Renal cortical epithelial cell (primary cell): ENCODE data around the gene EGF. TPM values are rescaled to one million over a fixed set of nuclear protein-coding genes. Genes with fewer than 3 reads are reported as not detected.
"Not testable (repeated sequence)": the region's sequence is repeated elsewhere in the genome, so short reads cannot be mapped to it uniquely, and the experiment has no call there.

Source experiments
- DNase-seq: peaks from one replicate; pipeline ENCODE4 v3.0.0-alpha.2; 2011; ENCODE audit warnings: low read depth
- total RNA-seq: library from RNA; depleted of rRNA; stranded (reverse); fragments of >200 nt; gene quantifications from 2 replicates; pipeline ENCODE4 v1.2.3, GENCODE V29; 2014

Gene EGF
- total RNA-seq = 0.65 and 1.7 TPM in 2 replicates

GRCh38 chr4:109912706-109913595, at the start of gene EGF:
TSS of gene EGF (plus strand) at chr4:109912883. CDS start at chr4:109913336, 453 bp downstream.
- peak; percentile 86 for DNase-seq

DNA sequence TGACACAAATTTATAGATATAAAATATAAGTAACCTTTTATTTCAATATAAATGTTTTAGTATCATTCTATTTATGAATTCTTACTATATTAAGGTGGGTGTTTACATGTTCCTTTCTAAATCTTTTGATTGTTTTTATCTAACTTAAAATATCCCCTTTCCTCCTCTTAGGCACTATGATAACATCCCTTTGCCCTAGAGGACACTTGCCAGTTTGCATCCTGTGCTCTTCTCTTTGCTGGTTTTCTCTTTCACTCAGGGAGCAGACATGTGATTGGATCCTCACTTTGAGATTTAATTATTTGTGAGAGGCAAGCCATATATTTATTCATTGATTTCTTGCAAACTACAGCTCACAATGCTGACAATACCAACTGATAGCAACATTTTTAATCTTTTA, 48.5 kb upstream of the EGF start:
- no peak for DNase-seq

GRCh38 chr4:109870061-109870460, 42.6 kb upstream of the EGF start:
- DNase-seq = no peak

DNA sequence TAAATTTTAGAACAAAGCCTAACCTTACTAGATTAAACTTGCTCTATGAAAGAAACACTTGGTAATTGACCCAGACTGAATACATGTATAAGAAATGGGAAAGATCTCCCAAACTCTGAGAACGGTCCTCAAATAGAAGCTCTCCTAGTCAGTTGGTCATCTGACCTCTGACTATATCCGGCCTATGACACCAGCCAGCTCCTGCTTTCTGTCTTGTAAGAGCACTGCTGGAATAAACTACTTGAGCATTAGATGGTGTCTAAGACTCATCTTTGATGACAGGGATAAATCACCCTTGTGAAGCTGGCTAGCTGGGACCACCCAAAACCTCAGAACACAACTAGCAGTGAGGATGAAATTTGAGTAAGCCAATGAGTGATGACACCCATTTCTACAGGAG, 40.6 kb upstream of the EGF start:
- DNase-seq = no peak

DNA sequence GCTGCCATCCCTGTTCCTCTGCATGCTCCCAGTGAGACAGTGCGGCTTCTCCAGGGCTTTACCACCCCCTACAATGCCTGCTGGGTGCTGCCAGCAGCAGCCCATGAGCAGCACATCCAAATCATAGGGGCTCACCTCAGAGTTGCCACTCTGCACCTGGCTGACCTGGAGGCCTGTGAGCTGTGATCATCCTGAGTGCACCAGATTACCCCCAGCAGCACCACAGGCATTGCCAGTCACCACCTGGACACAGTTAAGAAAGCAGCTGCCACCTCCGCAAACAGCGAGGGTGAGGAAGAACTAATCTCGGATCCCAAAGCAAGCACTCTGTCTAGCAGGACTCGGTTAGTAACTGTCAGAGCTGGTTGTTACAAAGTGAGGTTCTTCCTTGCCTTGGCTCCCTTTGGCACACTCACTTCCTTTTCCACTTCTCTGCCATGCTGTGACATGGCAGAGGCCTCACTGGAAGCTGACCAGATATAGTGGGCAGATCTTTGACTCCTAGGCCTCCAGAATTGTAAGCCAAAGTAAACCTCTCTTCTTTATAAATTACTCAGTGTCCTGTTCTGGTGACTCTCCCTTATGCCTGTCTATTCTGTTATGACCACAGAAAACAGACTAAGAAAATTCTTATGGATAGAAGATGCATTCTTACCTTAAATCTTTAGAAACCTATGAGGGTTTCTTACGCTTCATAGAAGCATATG, 39.6 kb upstream of the EGF start:
- DNase-seq = no peak

DNA sequence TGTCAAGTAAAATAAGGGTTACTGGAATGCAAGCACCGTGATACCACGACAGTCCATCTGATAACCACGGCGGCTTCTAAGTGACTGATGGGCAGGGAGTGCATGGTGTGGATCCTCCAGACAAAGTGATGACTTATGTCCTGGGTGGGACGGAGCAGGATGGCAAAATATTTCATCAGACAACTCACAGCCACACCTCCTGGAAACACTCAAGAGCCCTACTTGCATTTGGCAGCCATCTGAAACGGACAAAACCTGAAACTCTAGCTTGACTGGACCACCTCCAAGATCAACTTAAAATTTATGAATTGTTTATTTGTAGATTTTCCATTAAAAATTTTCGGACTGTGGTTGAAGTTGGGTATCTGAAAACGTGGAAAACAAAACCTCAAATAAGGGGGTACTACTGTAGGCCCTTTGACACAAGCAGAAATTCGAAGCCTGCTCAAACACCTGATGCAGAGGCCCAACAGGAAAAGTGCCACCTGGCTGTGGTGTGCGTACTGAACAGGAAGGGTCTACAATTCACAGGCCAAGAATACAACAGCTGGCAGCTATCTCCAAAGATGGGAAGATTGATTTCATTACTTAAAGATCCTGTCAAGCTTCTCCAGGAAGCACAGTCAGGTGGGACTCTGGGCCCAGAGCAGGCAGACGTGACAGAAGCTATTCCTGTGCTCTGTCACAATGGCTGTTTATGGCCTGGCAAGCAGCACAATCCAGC, 38.7 kb upstream of the EGF start:
- no peak for DNase-seq

GRCh38 chr4:109875106-109875505, 37.6 kb upstream of the EGF start:
- DNase-seq = no peak

- not testable (repeated sequence) for DNase-seq
Observed at GRCh38 chr4:109875553-109875952, 37.1 kb upstream of the EGF start.

DNA sequence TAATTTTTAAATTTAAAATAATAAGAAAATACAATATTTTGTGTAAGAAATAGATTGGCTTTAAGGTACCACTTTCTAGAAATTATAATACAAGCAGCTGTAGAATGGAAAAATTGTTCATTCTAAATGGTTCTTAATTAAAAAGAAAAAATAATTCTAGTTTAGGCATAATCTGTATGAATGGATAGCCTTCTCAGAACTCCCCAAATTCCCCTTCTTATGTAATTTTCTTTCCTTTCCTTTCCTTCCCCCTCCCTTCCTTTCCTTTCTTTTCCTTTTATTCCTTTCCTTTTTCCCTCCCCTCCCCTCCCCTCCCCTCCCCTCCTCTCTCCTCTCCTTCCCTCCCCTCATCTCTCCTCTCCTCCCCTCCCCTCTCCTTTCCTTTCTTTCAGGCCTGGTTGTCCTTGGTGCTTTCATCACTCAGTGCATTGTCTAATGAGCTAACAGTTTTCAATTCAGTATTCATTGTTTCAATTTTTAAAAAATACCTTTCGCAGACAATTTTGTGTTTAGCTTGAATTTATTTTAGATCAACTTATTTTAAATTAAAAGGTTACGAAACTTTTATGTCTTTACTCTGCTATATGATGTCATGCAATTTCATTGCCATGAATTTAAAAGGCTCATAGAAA, 35.9 kb upstream of the EGF start:
- no peak for DNase-seq

- DNase-seq = no peak
Observed at GRCh38 chr4:109877400-109877799, 35.3 kb upstream of the EGF start.

GRCh38 chr4:109878355-109878754, 34.3 kb upstream of the EGF start:
- DNase-seq = no peak

- DNase-seq = no peak
Observed at GRCh38 chr4:109879081-109879480, 33.6 kb upstream of the EGF start.

DNA sequence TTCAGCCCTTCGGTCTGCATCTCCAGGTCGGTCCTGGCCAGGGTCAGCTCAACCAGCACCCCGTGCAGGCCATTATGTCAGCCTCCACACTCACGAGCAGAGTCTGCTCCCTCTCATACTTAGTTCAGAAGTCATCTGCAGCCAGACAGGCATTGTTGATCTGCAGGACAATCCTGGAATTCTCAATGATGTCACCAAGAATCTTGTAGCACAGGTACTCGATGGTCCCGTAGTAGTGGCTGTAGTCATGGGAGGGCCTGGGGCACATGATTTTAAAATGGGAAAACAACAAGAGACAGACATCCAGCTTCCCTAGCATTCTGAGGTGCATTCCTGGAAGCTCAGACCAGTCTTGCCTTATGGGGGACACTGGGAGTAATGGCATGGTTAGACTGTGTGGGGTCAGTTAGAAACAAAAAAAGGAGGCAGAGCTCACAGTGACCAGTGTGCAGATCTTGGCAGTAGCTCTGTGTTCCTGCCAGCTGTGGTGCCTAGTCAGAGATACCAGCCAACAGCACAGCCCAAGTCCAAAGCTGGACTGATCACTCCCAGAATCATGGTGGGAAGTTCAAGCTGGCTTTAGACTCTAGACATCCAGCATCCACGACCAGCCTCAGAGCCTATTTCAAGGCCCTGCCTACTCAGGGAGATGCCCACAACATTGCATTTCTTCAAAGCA, 32.9 kb upstream of the EGF start:
- no peak for DNase-seq

- no peak for DNase-seq
Observed at GRCh38 chr4:109886303-109886702, 26.4 kb upstream of the EGF start.

DNA sequence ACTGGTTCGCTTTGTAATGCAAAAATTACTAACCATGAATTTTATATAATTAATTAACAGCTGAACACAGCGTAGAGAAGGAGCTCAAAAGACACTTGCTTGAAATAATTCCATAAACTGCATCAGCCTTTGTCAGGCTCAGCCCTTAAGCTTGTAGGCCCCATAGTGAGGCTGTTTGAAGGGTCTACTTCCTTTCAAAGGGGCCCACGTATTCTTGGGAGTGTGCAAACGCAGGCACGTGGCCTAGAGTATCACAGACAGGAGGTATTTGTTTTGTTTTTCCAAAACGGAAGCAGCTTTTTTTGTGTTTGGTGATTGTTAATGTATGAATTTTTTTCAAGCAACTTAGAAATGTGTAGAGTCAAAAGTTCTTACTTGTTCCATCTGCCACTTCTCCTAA, 25.6 kb upstream of the EGF start:
- DNase-seq = no peak

DNA sequence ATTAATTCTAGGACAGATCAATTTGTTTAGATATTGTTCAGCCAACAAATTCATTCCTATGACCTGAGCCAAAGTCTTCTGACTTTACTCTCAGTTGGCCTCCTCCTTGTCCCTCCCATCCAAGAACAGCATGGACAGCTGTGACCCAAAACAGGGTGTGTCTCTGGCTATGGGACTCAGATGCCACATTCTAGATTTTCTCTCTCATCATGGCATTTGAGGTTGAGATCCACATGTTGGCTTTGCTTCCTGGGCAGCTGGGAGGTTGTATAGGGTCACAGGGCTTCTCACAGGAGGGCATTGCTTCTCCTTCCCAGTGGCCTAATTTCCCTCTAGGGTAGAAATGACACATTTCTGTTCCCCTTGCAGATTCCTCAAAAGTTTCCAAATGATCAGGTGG, 22.6 kb upstream of the EGF start:
- no peak for DNase-seq

DNA sequence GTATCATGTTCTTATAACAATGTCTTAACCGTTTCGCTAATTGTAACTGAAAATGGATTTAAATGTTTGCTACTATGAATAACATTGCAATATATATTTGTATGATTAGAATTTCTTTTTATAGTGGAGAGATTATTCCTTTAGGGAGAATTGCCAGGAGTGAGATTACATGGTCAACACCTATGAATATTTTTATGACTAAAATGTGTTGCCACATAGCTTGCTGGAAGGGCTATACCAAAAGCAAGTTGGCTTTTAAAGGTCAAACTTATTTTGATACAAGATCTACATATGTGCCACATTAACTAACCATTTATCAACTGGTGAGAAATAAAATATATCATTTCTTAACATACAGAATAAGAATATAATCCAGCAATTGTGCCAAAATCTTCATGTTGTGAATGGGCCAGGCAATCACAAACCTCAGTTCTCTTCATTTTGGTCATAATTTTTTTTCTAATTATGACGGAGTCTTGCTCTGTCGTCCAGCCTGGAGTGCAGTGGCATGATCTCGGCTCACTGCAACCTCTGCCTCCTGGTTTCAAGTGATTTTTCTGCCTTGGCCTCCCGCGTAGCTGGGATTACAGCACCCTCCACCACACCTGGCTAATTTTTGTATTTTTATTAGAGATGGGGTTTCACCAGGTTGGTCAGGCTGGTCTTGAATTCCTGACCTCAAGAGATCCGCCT, 10.0 kb upstream of the EGF start:
- DNase-seq = no peak

GRCh38 chr4:109908731-109909130, 4.0 kb upstream of the EGF start:
- DNase-seq = no peak

DNA sequence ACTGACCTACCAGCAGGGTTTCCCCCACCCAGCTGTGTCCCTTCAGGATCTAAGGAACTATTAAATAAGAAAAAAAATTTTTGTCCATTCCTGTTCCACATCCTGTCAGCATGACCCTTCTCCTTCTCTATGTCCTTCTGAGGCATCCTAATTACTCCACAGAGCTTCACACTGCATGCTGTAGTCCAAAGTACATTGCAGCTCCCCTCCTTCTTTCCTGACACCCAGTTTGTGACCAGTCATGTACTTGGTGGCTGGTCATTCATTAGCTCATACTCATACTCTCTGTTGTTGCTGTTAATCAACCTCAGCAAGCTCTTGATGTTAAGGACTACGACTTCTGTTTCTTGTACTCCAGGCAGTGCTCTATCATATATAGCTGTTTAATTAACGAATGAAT, 2.4 kb upstream of the EGF start:
- DNase-seq = peak; percentile 47

- no peak for DNase-seq
Observed at GRCh38 chr4:109913596-109914241, 1.0 kb downstream of the EGF start.
